Measurements from ENCODE around the gene MICAL2.

- TF ChIP-seq RAD51 (IDR thresholded peaks at IDR 0.05) = no peak
- TF ChIP-seq ZNF274 (IDR thresholded peaks at IDR 0.05; ENCODE audit: insufficient read depth, insufficient read length) = no peak
- no peak for TF ChIP-seq JUND (IDR thresholded peaks at IDR 0.05; ENCODE audit: low read depth, low read length)
- TF ChIP-seq, protein P1, sequence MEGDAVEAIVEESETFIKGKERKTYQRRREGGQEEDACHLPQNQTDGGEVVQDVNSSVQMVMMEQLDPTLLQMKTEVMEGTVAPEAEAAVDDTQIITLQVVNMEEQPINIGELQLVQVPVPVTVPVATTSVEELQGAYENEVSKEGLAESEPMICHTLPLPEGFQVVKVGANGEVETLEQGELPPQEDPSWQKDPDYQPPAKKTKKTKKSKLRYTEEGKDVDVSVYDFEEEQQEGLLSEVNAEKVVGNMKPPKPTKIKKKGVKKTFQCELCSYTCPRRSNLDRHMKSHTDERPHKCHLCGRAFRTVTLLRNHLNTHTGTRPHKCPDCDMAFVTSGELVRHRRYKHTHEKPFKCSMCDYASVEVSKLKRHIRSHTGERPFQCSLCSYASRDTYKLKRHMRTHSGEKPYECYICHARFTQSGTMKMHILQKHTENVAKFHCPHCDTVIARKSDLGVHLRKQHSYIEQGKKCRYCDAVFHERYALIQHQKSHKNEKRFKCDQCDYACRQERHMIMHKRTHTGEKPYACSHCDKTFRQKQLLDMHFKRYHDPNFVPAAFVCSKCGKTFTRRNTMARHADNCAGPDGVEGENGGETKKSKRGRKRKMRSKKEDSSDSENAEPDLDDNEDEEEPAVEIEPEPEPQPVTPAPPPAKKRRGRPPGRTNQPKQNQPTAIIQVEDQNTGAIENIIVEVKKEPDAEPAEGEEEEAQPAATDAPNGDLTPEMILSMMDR (IDR thresholded peaks at IDR 0.05 in 2 of 3, conservative IDR thresholded peaks at IDR 0.05 in 1 of 3; ENCODE audit: control insufficient read depth in 2 of 3, extremely low read depth in 1 of 3, insufficient read depth in 1 of 3, low read depth in 3 of 3, low read length in 3 of 3) = no peak
- no peak for TF ChIP-seq EZH2 (IDR thresholded peaks at IDR 0.05; ENCODE audit: borderline replicate concordance, control insufficient read depth, low read depth, low read length)
- TF ChIP-seq EP300 (IDR thresholded peaks at IDR 0.05; ENCODE audit: borderline replicate concordance in 1 of 2, control insufficient read depth in 1 of 2, low read depth in 2 of 2, low read length in 2 of 2) = no peak
- TF ChIP-seq RELA (IDR thresholded peaks at IDR 0.05; ENCODE audit: borderline replicate concordance, partially characterized antibody) = no peak
- TF ChIP-seq BRCA1 (IDR thresholded peaks at IDR 0.05; ENCODE audit: low read depth, low read length) = no peak
- no peak for TF ChIP-seq POLR2A (IDR thresholded peaks at IDR 0.05; ENCODE audit: low read depth, low read length)
- no peak for TF ChIP-seq PBX3 (IDR thresholded peaks at IDR 0.05; ENCODE audit: insufficient replicate concordance, low read depth, low read length)
- no peak for TF ChIP-seq CBX3 (IDR thresholded peaks at IDR 0.05; ENCODE audit: borderline replicate concordance, low read depth)
Measured at GRCh38 chr11:12142176-12142575, 31.8 kb downstream of the MICAL2 start.
